ENCODE data around the gene ABCC4.

The ABCC4 gene

GRCh38 chr13:95155504-95155903 lies 145.7 kb downstream of the ABCC4 start:
- in situ Hi-C loops (cut with MboI; ENCODE audit: low pct_unique_long_range_greater_than_20kb, low sequenced_read_pairs, unreplicated experiment) = no loop called here
- no peak for DNase-seq (ENCODE audit: low spot score)
- TF ChIP-seq CTCF (IDR thresholded peaks at IDR 0.05; ENCODE audit: extremely low read depth, insufficient read depth, missing control alignments) = no peak

GRCh38 chr13:95155093-95155492 lies 146.2 kb downstream of the ABCC4 start:
- in situ Hi-C loops (cut with MboI; ENCODE audit: low pct_unique_long_range_greater_than_20kb, low sequenced_read_pairs, unreplicated experiment) = no loop called here
- TF ChIP-seq CTCF (IDR thresholded peaks at IDR 0.05; ENCODE audit: extremely low read depth, insufficient read depth, missing control alignments) = no peak
- no peak for DNase-seq (ENCODE audit: low spot score)

- TF ChIP-seq CTCF (IDR thresholded peaks at IDR 0.05; ENCODE audit: extremely low read depth, insufficient read depth, missing control alignments) = no peak
- DNase-seq (ENCODE audit: low spot score) = no peak
- in situ Hi-C loops (cut with MboI; ENCODE audit: low pct_unique_long_range_greater_than_20kb, low sequenced_read_pairs, unreplicated experiment) = no loop called here
Observed at GRCh38 chr13:95154413-95154886, 146.8 kb downstream of the ABCC4 start.

GRCh38 chr13:95153647-95154412 lies 147.4 kb downstream of the ABCC4 start:
- no peak for DNase-seq (ENCODE audit: low spot score)
- in situ Hi-C loops (cut with MboI; ENCODE audit: low pct_unique_long_range_greater_than_20kb, low sequenced_read_pairs, unreplicated experiment) = no loop called here
- no peak for TF ChIP-seq CTCF (IDR thresholded peaks at IDR 0.05; ENCODE audit: extremely low read depth, insufficient read depth, missing control alignments)

- in situ Hi-C loops (cut with MboI; ENCODE audit: low pct_unique_long_range_greater_than_20kb, low sequenced_read_pairs, unreplicated experiment) = no loop called here
- no peak for DNase-seq (ENCODE audit: low spot score)
- TF ChIP-seq CTCF (IDR thresholded peaks at IDR 0.05; ENCODE audit: extremely low read depth, insufficient read depth, missing control alignments) = no peak
Observed at GRCh38 chr13:95151942-95152587, 149.2 kb downstream of the ABCC4 start.

- in situ Hi-C loops (cut with MboI; ENCODE audit: low pct_unique_long_range_greater_than_20kb, low sequenced_read_pairs, unreplicated experiment) = no loop called here
- no peak for TF ChIP-seq CTCF (IDR thresholded peaks at IDR 0.05; ENCODE audit: extremely low read depth, insufficient read depth, missing control alignments)
- no peak for DNase-seq (ENCODE audit: low spot score)
Observed at GRCh38 chr13:95150555-95150954, 150.7 kb downstream of the ABCC4 start.
